ENCODE data around the gene SYT9.

Gene SYT9

DNA sequence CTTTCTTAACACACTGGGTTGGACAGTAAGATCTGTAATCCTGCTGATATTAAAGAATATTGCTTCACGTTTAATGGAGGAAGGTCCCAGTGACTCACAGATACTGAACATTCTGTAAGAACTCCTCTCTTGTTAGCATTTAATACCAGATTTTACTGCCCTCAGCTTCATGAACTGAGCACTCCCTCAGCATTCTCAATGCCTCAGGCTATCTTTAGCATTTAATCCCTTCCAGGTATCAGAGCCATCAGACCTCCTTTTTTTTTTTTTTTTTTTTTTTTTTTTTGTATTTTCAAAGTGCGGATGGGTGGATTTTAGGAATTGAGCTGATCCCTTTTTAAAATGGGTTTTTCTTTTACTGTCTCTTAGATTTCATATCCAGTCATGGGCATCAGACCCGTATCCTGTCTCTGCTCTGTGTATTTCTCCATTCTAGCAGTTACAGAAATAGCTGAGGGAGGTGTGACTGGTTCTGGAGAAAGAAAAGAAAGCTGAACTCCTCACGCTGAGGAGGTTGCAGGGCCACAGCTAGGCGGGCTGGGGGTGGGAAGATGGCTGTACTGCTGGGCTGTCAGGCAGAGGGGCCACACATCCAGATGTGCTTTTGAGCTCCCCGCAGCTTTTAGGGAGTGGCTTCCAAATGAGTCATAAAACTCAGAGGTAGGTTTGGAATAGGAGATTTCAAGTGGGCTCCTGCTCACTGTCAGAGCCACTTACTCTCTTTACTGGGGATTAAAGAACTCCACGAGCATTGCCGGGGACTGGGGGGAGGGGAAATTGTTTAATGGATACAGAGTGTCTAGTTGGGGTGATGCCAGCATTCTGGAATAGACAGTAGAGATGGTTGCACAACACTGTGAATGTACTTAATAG lies 97.0 kb downstream of the SYT9 start:
- DNase-seq = no peak
- no peak overlapping the region for H3K4me3 ChIP-seq (ENCODE audit: low read depth, low read length)
- H3K27me3 ChIP-seq (replicated peaks) = no peaks in the 10 kb centered on the region
- TF ChIP-seq, protein P1, sequence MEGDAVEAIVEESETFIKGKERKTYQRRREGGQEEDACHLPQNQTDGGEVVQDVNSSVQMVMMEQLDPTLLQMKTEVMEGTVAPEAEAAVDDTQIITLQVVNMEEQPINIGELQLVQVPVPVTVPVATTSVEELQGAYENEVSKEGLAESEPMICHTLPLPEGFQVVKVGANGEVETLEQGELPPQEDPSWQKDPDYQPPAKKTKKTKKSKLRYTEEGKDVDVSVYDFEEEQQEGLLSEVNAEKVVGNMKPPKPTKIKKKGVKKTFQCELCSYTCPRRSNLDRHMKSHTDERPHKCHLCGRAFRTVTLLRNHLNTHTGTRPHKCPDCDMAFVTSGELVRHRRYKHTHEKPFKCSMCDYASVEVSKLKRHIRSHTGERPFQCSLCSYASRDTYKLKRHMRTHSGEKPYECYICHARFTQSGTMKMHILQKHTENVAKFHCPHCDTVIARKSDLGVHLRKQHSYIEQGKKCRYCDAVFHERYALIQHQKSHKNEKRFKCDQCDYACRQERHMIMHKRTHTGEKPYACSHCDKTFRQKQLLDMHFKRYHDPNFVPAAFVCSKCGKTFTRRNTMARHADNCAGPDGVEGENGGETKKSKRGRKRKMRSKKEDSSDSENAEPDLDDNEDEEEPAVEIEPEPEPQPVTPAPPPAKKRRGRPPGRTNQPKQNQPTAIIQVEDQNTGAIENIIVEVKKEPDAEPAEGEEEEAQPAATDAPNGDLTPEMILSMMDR (IDR thresholded peaks at IDR 0.05; ENCODE audit: low read depth, low read length, missing control alignments) = no peak
- in situ Hi-C loops (cut with HindIII; ENCODE audit: low pct_ligation_motif_present, low sequenced_read_pairs) = no loop called here
- no peaks in the 10 kb centered on the region for H3K36me3 ChIP-seq (replicated peaks)
- H3K27ac ChIP-seq = no peak overlapping the region

DNA sequence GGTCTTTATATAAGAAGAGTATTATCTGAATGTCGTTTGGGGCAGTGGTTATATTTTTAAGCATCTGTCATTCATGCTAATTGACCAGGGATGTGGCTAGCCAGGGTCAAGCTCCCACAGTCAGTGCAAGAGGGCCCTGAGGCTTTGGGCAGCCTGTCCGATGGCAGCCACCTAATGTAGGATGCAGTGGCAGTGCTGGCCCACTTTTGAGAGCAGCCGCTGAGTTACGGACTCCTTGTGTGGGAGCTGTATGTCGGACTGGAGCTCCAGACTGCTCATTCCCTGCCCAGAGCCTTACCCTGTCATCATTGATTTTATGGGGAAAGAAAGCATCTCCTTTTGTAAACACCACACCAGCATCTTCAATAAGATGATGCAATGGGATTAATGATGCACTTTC lies 99.5 kb downstream of the SYT9 start:
- no peak overlapping the region for H3K4me3 ChIP-seq (ENCODE audit: low read depth, low read length)
- H3K36me3 ChIP-seq (replicated peaks) = no peaks in the 10 kb centered on the region
- in situ Hi-C loops (cut with HindIII; ENCODE audit: low pct_ligation_motif_present, low sequenced_read_pairs) = no loop called here
- no peaks in the 10 kb centered on the region for H3K27me3 ChIP-seq (replicated peaks)
- no peak overlapping the region for H3K27ac ChIP-seq
- no peak for DNase-seq
- TF ChIP-seq, protein P1 (IDR thresholded peaks at IDR 0.05; ENCODE audit: low read depth, low read length, missing control alignments) = no peak

DNA sequence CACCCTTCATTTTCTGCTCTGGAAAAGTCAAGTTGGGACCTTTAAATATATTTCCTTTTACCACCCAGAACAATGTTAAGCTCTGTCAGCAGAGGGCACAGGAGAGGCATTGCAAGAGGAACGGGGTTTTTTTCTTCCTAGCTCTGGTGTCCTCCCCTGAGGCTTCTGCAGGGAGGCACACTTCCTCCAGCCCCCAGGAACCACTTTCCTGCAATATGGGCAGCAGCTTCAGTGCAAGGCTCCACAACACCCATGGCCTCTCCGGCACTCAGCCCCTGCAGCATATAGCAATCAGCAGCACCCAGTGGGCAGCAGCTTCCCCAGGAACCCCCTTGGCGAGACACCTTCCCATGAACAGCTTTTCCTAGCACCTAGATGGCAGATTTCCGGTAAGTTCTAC lies 101.4 kb downstream of the SYT9 start:
- Histone ChIP-seq H3K4me3 (ENCODE audit: low read depth, low read length) (no peak overlapping the region), H3K27me3 (replicated peaks) (no peaks in the 10 kb centered on the region), H3K36me3 (replicated peaks) (no peaks in the 10 kb centered on the region), H3K27ac (no peak overlapping the region)
- TF ChIP-seq, protein P1 (IDR thresholded peaks at IDR 0.05; ENCODE audit: low read depth, low read length, missing control alignments) = peak; percentile 67
- in situ Hi-C loops (cut with HindIII; ENCODE audit: low pct_ligation_motif_present, low sequenced_read_pairs) = no loop called here
- DNase-seq = peak; percentile 10

DNA sequence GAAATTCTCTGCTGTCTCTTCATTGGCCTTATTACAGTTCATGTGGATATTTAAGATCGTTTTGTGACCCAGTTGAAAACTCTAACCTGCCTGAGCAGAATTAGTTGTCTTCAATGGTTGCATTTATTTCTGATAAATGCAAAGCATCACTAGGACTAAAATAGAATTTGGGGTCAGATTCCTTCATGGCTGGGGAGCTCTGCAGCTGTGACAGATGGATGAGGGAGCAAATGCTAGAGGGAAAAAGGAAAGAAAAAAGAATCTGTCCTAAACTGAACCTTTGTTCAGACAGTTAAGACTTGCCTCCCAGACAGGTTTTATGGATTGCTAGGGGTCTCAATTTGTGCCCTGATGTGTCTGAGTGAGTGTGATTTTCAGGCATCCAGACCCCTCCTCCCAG lies 113.0 kb downstream of the SYT9 start:
- Histone ChIP-seq H3K27me3 (replicated peaks) (no peaks in the 10 kb centered on the region), H3K27ac (no peak overlapping the region), H3K4me3 (ENCODE audit: low read depth, low read length) (no peak overlapping the region), H3K36me3 (replicated peaks) (no peaks in the 10 kb centered on the region)
- TF ChIP-seq, protein P1 (IDR thresholded peaks at IDR 0.05; ENCODE audit: low read depth, low read length, missing control alignments) = no peak
- no peak for DNase-seq
- in situ Hi-C loops (cut with HindIII; ENCODE audit: low pct_ligation_motif_present, low sequenced_read_pairs) = no loop called here

DNA sequence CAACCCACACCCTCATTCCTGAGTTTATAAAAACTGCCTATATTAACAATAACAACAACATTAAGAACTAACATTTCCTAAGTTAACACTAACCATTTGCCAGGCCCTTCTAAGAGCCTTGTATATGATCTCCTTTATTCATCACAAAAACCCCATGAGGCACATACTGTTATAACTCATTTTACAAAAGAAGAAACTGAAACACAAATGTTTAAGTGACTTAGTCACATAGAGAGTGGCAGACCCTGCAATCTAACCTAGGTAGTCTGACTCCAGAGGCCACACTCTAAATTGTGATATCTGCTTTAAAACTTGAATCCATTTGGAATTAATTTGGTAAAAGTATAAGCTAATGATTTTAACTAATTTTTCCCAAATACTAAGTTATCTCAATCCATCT lies 116.1 kb downstream of the SYT9 start:
- no peak for DNase-seq
- Histone ChIP-seq H3K36me3 (replicated peaks) (no peaks in the 10 kb centered on the region), H3K27ac (no peak overlapping the region), H3K27me3 (replicated peaks) (no peaks in the 10 kb centered on the region), H3K4me3 (ENCODE audit: low read depth, low read length) (no peak overlapping the region)
- TF ChIP-seq, protein P1 (IDR thresholded peaks at IDR 0.05; ENCODE audit: low read depth, low read length, missing control alignments) = no peak
- in situ Hi-C loops (cut with HindIII; ENCODE audit: low pct_ligation_motif_present, low sequenced_read_pairs) = no loop called here

DNA sequence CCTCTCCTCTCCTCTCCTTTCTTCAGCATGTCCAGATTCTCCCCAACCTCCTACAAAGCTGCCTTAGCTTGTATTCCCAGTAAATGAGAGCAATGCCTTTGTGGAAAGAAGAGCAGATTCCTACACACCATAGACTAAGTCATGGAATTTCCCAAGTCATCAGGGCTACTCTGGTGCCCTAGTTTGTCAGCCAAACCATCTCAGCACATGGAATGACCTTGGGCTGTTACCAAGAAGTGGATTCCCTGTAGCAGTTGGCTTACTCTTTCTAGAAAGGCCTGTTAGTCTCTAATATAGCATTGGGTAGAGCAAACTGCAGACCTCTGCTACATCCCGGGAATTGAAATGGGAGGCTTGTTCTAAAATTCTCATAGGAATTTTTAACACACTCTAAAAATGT lies 124.7 kb downstream of the SYT9 start:
- in situ Hi-C loops (cut with HindIII; ENCODE audit: low pct_ligation_motif_present, low sequenced_read_pairs) = no loop called here
- TF ChIP-seq, protein P1 (IDR thresholded peaks at IDR 0.05; ENCODE audit: low read depth, low read length, missing control alignments) = no peak
- no peak overlapping the region for H3K27ac ChIP-seq
- no peaks in the 10 kb centered on the region for H3K36me3 ChIP-seq (replicated peaks)
- no peaks in the 10 kb centered on the region for H3K27me3 ChIP-seq (replicated peaks)
- no peak overlapping the region for H3K4me3 ChIP-seq (ENCODE audit: low read depth, low read length)
- no peak for DNase-seq

Measured in brain microvascular endothelial cell (primary cell).